GM13977 (cell line): ENCODE results near the gene ABI3BP.

Source experiments
- DNase-seq: peaks from one replicate; pipeline ENCODE4 v3.0.0; 2012; ENCODE audit warnings: low spot score
- in situ Hi-C: fragments of 300-500 bp; cut with MboI; formaldehyde crosslinking; loops from one replicate; pipeline ENCODE4 v1.12.0; 2022; ENCODE audit warnings: low sequenced_read_pairs, low pct_unique_long_range_greater_than_20kb, mixed read lengths, inconsistent platforms; ENCODE audit not compliant: unreplicated experiment
- TF ChIP-seq, protein P1 (sequence below): IDR thresholded peaks from 2 replicates; pipeline ENCODE4 v1.5.1; 2012; ENCODE audit warnings: mild to moderate bottlenecking, control low read depth; ENCODE audit not compliant: insufficient read depth; ENCODE audit errors: extremely low read depth, missing control alignments

The ABI3BP gene

DNA sequence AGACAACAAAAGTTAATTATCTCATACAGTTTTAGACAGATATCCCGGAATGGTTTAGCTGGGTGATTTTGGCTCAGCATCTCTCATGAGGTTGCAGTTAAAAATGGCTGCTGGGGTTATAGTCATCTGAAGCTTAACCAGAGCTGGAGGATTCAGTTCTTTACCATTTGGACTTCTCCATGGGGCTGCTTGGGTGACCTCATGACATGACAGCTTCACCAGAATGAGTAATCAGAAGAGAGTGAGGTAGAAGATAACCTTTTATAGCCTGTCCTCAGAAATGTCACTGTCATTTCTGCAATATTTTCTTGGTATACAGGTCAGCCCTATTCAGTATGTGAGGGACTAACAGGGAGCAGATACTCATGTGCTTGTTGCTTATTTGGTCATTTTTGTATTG is 253.0 kb downstream of the ABI3BP start:
- TF ChIP-seq, protein P1, sequence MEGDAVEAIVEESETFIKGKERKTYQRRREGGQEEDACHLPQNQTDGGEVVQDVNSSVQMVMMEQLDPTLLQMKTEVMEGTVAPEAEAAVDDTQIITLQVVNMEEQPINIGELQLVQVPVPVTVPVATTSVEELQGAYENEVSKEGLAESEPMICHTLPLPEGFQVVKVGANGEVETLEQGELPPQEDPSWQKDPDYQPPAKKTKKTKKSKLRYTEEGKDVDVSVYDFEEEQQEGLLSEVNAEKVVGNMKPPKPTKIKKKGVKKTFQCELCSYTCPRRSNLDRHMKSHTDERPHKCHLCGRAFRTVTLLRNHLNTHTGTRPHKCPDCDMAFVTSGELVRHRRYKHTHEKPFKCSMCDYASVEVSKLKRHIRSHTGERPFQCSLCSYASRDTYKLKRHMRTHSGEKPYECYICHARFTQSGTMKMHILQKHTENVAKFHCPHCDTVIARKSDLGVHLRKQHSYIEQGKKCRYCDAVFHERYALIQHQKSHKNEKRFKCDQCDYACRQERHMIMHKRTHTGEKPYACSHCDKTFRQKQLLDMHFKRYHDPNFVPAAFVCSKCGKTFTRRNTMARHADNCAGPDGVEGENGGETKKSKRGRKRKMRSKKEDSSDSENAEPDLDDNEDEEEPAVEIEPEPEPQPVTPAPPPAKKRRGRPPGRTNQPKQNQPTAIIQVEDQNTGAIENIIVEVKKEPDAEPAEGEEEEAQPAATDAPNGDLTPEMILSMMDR: no peak
- in situ Hi-C loops: no loop called here
- DNase-seq: no peak

DNA sequence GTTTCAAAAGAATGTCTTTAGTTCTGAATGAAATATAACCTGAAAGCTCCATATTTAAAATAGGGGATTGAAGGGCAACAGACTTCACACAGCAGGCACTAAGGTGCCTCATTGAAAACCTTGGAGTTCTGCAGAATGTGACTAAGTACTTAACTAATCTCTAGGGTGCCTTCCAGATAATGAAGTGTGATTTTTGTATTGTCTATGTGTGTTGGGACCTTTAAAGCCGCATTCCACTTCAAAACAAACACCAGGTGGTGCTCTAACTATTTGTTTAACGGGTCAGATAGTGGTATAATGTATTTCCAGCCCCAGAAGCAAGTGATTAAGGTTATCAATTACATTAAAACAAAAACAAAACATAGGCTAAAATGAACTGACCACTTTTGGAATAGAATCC is 255.9 kb downstream of the ABI3BP start:
- in situ Hi-C loops: no loop called here
- DNase-seq: no peak
- TF ChIP-seq, protein P1: peak; percentile 29

DNA sequence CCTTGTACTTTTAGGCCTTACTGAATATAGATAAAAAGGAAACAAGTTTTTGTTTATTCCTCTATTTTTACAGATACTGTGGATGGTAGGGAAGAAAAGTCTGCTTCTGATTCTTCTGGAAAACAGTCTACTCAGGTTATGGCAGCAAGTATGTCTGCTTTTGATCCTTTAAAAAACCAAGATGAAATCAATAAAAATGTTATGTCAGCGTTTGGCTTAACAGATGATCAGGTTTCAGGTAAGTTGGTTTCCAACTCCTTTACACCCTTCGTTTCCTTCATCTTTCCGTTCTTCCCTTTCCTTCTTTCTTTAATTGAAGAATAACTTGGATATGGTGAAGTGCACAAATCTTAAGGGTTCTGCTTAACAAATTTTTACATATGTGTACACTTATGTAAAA is 260.8 kb downstream of the ABI3BP start:
- in situ Hi-C loops: no loop called here
- DNase-seq: no peak
- TF ChIP-seq, protein P1: no peak

DNA sequence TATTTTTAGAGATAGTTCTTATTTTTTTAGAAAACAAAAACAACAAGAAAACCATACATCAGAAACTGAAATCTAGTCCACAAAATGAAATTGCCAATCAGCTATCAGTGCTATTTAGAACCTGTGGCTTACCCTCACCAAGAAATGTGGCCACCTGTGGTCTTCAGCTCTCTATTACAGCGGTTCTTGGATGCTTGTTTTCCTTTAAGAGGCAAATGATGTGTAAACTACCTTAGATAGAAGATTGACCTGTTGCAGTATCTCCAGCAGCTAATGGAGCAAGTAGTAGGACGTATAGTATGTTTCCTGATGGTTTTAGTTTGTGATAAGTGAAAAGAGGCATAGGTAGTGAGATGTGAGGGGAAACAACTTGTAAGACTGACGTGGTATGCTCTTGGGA is 262.7 kb downstream of the ABI3BP start:
- TF ChIP-seq, protein P1: no peak
- DNase-seq: no peak
- in situ Hi-C loops: no loop called here

DNA sequence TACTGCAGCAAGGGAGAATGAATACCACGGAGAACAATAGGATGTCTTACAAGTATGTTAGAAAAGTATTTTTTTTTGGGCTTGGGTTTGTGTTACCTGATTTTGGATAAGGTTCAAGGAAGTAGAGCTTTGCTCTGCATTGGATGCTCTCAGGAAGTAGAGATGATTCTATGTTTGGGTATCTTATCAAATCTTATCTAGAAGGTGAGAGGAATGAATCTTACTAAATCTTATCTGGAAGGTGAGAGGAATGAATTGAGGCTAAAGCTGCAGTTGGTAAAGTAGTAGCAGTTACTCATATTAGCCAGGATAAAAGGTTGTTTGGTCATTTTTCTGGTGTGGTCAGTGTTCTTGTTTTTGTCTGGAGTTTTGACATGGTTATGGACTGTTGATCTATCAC is 266.5 kb downstream of the ABI3BP start:
- TF ChIP-seq, protein P1: no peak
- DNase-seq: no peak
- in situ Hi-C loops: no loop called here

DNA sequence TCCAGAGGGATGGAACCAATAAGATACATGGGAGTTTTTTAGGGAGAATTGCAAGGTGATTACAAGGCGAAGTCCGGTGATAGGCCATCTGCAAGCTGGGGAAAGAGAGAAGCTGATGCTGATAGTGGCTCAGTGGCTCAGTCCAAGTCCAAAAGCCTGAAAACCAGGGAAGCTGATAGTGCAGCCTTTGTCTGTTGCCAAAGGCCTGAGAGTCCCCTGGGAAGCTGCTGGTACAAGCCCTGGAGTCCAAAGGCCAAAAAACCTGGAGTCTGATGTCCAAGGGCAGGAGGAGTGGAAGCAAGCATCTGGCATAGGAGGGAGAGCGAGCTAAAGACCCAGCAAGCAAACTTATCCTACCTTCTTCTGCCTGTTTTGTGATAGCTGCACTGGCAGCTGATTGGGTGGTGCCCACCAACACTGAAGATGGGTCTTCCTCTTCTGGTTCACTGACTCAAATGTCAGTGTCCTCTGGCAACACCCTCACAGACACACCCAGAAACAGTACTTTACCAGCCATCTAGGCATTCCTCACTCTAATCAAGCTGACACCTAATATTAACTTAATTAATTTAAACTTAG is 267.2 kb downstream of the ABI3BP start:
- TF ChIP-seq, protein P1: no peak
- in situ Hi-C loops: no loop called here
- DNase-seq: no peak

DNA sequence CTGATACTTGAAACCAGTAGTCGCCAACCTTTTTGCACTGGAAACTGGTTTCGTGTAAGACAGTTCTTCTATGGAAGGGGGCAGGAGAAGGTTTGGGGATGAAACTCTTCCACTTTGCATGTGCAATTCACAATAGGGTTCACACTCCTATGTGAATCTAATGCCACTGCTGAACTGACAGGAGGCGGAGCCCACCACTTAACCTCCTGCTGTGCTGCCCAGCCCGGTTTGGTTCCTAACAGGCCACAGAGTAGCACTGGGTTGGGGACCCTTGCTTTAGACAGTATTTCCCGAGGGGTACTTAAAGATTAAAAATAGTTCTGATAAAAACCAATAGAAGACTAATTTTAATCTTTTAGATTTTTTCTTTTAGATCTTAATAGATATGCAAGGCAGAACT is 272.8 kb downstream of the ABI3BP start:
- no peak for DNase-seq
- TF ChIP-seq, protein P1: no peak
- in situ Hi-C loops: no loop called here
